Upper lobe of left lung (tissue), 4 donors: Measurements from ENCODE around the gene GPX5.

Experiments used
- CTCF ChIP-seq, 6 experiments: fragments of 450-650 bp in 4 of 6; fragments of 200-600 bp in 2 of 6; sonication (generic) in 2 of 6; IDR thresholded peaks; one replicate each; pipeline ENCODE4 v1.5.1; 2016 to 2019; ENCODE audit warnings: antibody characterized with exemption in 6 of 6
- EP300 ChIP-seq, 4 donors: sonication (generic); formaldehyde crosslinking; IDR thresholded peaks; one replicate each; pipeline ENCODE4 v1.5.1; 2017; ENCODE audit warnings: antibody characterized with exemption in 4 of 4, control low read depth in 2 of 4

- TF ChIP-seq CTCF (IDR thresholded peaks at IDR 0.05) (no peak), EP300 (IDR thresholded peaks at IDR 0.05) (no peak)
These were observed 41.8 kb downstream of the GPX5 start for GRCh38 chr6:28567506-28567905.
